ENCODE measurements around the gene SSTR5. TPM values are rescaled to one million over a fixed set of nuclear protein-coding genes. Genes with fewer than 3 reads are reported as not detected.

Gene SSTR5
- total RNA-seq, 2 experiments from 2014 or later = not detected

GRCh38 chr16:1045310-1045992 is 27.1 kb upstream of the SSTR5 start:
- ChIA-PET CTCF (no interaction called here), POLR2A (no interaction called here)
- Mint-ChIP-seq H3K27ac (no peak overlapping the region), H3K27me3 (no peaks in the 10 kb centered on the region), H3K4me3 (no peak overlapping the region), H3K4me1 (no peaks in the 10 kb centered on the region), H3K36me3 (ENCODE audit: low read depth) (no peaks in the 10 kb centered on the region), H3K9me3 (no peaks in the 10 kb centered on the region)
- no peak for DNase-seq

GRCh38 chr16:1045993-1046911 is 26.3 kb upstream of the SSTR5 start:
- Mint-ChIP-seq H3K36me3 (ENCODE audit: low read depth) (no peaks in the 10 kb centered on the region), H3K4me3 (no peak overlapping the region), H3K27ac (no peak overlapping the region), H3K9me3 (no peaks in the 10 kb centered on the region), H3K27me3 (no peaks in the 10 kb centered on the region), H3K4me1 (no peaks in the 10 kb centered on the region)
- CTCF ChIA-PET = no interaction called here
- POLR2A ChIA-PET = no interaction called here
- DNase-seq = no peak

DNA sequence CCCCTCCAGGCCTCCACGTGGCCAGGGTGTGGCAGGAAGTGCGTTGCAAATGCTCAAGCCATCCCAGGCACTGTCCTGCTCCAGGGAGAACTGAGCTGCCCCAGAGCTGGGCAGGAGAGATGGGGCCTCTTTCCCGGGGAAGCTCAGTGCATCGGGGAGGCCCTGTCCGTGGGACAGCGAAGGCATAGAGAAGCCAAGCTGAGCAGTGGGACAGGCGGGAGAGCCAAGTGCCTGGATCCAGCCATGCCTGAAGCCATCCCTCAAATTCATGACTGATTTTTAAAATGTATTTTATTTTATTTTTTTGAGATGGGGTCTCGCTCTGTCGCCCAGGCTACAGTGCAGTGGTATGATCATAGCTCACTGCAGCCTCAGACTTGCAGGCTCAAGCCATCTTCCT is 25.4 kb upstream of the SSTR5 start:
- Mint-ChIP-seq H3K4me3 (no peak overlapping the region), H3K27me3 (no peaks in the 10 kb centered on the region), H3K4me1 (no peaks in the 10 kb centered on the region), H3K27ac (no peak overlapping the region), H3K9me3 (no peaks in the 10 kb centered on the region), H3K36me3 (ENCODE audit: low read depth) (no peaks in the 10 kb centered on the region)
- ChIA-PET CTCF (no interaction called here), POLR2A (no interaction called here)
- no peak for DNase-seq

DNA sequence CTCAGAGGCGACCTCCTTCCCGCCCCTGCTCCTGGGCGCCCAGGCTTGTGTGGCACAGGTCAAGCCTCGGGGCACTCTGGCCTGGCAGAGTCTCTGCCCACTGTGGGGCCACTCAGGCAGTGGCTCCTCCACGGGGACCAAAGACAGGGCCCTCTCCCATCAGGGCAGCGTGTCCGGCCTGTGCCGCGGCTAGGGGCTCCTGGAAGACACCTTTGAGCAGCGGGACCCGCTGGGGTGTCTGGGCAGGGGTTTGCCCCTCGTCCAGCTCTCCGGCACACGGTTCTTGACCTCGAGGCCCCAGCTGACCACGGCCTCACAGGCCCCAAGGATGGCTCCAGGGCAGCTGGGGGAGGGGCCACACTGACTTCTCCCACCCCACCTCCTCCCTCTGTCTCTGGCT is 24.7 kb upstream of the SSTR5 start:
- Mint-ChIP-seq H3K27ac (no peak overlapping the region), H3K9me3 (no peaks in the 10 kb centered on the region), H3K4me3 (no peak overlapping the region), H3K27me3 (no peaks in the 10 kb centered on the region), H3K4me1 (no peaks in the 10 kb centered on the region), H3K36me3 (ENCODE audit: low read depth) (no peaks in the 10 kb centered on the region)
- DNase-seq = no peak
- CTCF ChIA-PET = no interaction called here
- POLR2A ChIA-PET = no interaction called here

- Mint-ChIP-seq H3K4me3 (no peak overlapping the region), H3K27ac (no peak overlapping the region)
- no peak for DNase-seq
Measured at GRCh38 chr16:1048442-1049112, 24.0 kb upstream of the SSTR5 start.

DNA sequence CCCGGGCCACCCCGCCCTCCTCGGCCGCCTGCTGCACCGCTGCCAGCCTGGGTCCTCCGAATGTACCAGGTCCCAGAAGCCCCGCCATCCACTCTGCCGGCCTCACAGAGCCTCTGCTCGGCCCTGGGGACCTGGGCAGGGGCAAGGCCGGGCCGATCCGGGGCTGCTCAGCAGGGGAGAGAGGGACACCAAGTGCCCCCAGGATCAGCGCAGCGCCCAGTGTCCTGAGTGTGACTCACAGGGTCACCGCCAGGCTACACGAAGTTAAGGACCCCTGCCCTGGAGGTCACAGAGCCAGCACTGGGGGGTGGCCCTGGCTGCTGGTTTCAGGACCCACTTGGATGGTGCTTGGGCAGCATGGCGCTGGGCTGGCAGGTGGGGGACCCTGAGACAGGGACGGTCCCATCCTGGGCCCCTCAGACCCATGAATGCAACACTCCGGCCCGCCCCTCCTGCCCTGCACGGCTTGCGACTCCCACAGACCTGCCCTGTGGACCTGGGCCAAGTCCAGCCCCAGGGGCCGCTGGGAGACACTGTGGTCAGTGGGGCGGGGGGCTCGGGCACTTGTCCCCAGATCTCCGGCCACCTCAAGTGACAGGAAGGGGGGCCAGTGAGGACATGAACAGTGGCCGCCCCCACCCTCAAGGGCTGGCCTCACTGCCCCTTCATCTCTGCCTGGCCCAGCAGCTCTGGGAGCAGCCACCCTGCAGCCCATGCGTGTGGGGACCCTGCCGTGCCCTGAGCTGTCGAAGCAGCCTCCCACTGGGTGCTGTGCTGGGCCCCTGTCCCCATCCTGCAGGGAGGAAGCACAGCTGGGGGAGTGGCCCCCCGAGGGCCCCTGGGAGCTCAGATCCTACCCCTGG is 23.2 kb upstream of the SSTR5 start:
- H3K4me1 Mint-ChIP-seq = no peaks in the 10 kb centered on the region
- H3K27ac Mint-ChIP-seq = no peak overlapping the region
- CTCF ChIA-PET = no interaction called here
- no peaks in the 10 kb centered on the region for H3K9me3 Mint-ChIP-seq
- no peak for DNase-seq
- POLR2A ChIA-PET = no interaction called here
- no peaks in the 10 kb centered on the region for H3K27me3 Mint-ChIP-seq
- H3K4me3 Mint-ChIP-seq = no peak overlapping the region
- H3K36me3 Mint-ChIP-seq (ENCODE audit: low read depth) = no peaks in the 10 kb centered on the region

More at GRCh38 chr16:1048442-1049112, 24.0 kb upstream of the SSTR5 start:
- POLR2A ChIA-PET = no interaction called here
- H3K9me3 Mint-ChIP-seq = no peaks in the 10 kb centered on the region
- H3K4me1 Mint-ChIP-seq = no peaks in the 10 kb centered on the region
- CTCF ChIA-PET = no interaction called here
- no peaks in the 10 kb centered on the region for H3K36me3 Mint-ChIP-seq (ENCODE audit: low read depth)
- no peaks in the 10 kb centered on the region for H3K27me3 Mint-ChIP-seq

DNA sequence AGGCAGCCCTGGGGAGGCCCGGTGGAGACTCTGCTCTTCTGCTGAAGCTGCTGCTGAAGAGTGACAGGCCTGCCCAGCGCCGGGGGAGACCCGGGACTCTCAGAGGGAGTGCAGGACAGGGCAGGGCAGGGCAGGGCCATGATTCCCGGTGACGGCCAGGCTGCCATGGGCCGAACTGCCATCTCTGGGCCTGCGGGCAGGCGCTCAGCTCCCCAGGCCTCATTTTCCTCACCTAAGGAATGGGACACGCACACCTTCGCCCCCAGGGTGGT is 22.6 kb upstream of the SSTR5 start:
- Mint-ChIP-seq H3K4me1 (no peaks in the 10 kb centered on the region), H3K36me3 (ENCODE audit: low read depth) (no peaks in the 10 kb centered on the region), H3K9me3 (no peaks in the 10 kb centered on the region), H3K27me3 (no peaks in the 10 kb centered on the region), H3K27ac (no peak overlapping the region), H3K4me3 (no peak overlapping the region)
- ChIA-PET POLR2A (no interaction called here), CTCF (no interaction called here)
- no peak for DNase-seq

GRCh38 chr16:1050516-1050915 is 22.0 kb upstream of the SSTR5 start:
- no peak overlapping the region for H3K4me3 Mint-ChIP-seq
- H3K9me3 Mint-ChIP-seq = no peaks in the 10 kb centered on the region
- no peaks in the 10 kb centered on the region for H3K36me3 Mint-ChIP-seq (ENCODE audit: low read depth)
- POLR2A ChIA-PET = no interaction called here
- H3K27ac Mint-ChIP-seq = no peak overlapping the region
- CTCF ChIA-PET = no interaction called here
- no peak for DNase-seq
- H3K4me1 Mint-ChIP-seq = no peaks in the 10 kb centered on the region
- no peaks in the 10 kb centered on the region for H3K27me3 Mint-ChIP-seq

- Mint-ChIP-seq H3K27ac (no peak overlapping the region), H3K4me3 (no peak overlapping the region), H3K9me3 (no peaks in the 10 kb centered on the region), H3K4me1 (no peaks in the 10 kb centered on the region), H3K36me3 (ENCODE audit: low read depth) (no peaks in the 10 kb centered on the region), H3K27me3 (no peaks in the 10 kb centered on the region)
- no peak for DNase-seq
- ChIA-PET POLR2A (no interaction called here), CTCF (no interaction called here)
Measured at GRCh38 chr16:1050921-1051320, 21.6 kb upstream of the SSTR5 start.

DNA sequence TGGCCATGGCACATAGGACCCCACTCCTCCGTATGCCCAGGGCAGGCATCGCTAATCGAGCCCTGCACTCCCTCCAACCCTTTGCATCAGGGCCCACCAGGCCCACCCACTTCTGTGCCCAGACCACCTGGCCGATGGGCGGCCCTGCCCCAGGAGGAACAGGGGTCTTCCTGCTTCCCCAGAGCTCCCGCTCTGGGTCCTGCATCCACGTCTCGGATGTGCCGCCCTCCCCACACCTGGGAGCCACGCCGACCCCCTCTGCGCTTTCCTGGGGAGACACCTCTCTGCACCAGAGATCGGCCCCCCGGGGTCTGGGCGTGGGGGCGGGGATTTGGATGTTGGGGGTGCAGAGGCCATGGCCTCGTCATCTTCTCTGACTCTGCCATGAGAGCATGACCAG is 21.1 kb upstream of the SSTR5 start:
- POLR2A ChIA-PET = no interaction called here
- H3K9me3 Mint-ChIP-seq = no peaks in the 10 kb centered on the region
- H3K36me3 Mint-ChIP-seq (ENCODE audit: low read depth) = no peaks in the 10 kb centered on the region
- CTCF ChIA-PET = no interaction called here
- H3K4me1 Mint-ChIP-seq = no peaks in the 10 kb centered on the region
- no peak overlapping the region for H3K27ac Mint-ChIP-seq
- no peaks in the 10 kb centered on the region for H3K27me3 Mint-ChIP-seq
- no peak overlapping the region for H3K4me3 Mint-ChIP-seq
- no peak for DNase-seq

DNA sequence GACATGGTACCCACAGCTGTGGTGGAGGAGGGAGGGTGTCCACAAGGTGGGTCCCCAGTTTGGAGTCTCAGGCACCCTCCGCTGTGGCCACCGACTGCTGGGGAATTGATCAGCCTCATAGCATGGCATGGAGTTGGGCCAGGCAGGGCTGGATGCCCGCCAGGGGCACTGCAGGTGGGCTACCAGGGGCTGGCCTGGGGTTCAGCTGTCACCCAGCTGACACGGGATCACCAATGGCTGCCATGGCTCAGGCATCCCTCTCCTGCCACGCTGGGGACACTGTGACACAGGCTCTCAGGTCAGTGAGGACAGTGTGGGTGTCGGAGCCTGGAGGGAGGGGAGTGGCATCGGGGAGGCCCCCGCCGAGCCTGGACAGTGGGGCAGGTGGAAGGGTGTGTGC is 19.8 kb upstream of the SSTR5 start:
- H3K27ac Mint-ChIP-seq = no peak overlapping the region
- H3K4me3 Mint-ChIP-seq = no peak overlapping the region
- CTCF ChIA-PET = no interaction called here

DNA sequence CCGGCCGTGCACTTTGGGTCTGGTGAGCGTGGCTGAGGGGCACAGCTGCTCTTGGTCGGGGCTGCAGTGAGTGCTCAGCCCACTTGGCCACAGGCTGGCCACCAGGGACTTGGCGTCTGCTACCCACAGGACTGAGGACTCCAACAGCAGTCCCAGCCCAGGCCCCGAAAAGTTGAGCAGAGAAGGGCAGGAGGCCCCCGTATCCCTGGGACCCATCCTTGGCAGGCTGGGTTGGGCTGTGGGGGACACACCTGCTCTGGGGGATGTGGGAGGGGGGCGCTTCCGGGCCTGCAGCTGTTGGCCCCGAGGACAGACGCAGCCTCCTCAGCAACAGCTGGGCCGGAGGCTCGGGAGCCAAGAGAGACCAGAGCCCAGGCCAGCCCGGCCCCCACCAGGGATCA is 19.4 kb upstream of the SSTR5 start:
- DNase-seq = no peak
- H3K27ac Mint-ChIP-seq = no peak overlapping the region
- no peak overlapping the region for H3K4me3 Mint-ChIP-seq
- H3K4me1 Mint-ChIP-seq = no peaks in the 10 kb centered on the region
- ChIA-PET POLR2A (no interaction called here), CTCF (no interaction called here)
- H3K27me3 Mint-ChIP-seq = no peaks in the 10 kb centered on the region
- no peaks in the 10 kb centered on the region for H3K9me3 Mint-ChIP-seq
- H3K36me3 Mint-ChIP-seq (ENCODE audit: low read depth) = no peaks in the 10 kb centered on the region

More for the DNA sequence above, 19.8 kb upstream of the SSTR5 start:
- Mint-ChIP-seq H3K9me3 (no peaks in the 10 kb centered on the region), H3K4me1 (no peaks in the 10 kb centered on the region), H3K27me3 (no peaks in the 10 kb centered on the region), H3K36me3 (ENCODE audit: low read depth) (no peaks in the 10 kb centered on the region)
- no peak for DNase-seq
- POLR2A ChIA-PET = no interaction called here

DNA sequence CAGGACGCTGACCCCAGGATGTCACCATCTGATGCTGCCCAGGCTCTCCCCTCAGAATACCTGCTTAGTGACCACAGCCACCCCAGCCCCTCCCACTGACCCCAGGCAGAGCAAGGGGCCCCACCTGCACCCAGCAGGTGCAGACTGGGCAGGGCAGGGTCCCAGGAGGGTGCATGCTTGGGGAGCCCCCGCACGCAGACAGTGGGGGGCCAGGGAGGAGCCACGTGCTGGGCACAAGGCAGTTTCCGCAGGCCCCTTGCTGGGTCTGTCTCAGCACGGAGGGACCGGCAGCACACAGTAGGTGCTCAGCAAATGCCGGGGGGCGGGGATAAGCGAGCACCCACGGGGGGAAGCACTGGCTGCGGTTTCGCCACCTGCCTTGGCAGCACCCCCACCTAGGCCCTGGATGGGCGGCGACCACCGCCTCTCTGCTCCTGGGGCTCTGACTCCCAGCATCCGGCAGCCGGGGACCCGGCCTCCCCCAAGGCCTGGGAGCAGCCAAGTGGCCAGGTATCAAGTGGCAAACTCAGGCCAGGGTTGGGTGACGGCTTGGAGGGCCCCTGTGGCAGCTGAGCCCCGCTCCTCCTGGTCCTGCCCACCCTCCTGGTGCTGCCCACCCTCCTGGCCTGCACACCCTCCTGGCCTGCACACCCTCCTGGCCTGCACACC is 18.7 kb upstream of the SSTR5 start:
- no peaks in the 10 kb centered on the region for H3K27me3 Mint-ChIP-seq
- no peak for DNase-seq
- no peak overlapping the region for H3K27ac Mint-ChIP-seq
- H3K4me1 Mint-ChIP-seq = no peaks in the 10 kb centered on the region
- CTCF ChIA-PET = no interaction called here
- H3K36me3 Mint-ChIP-seq (ENCODE audit: low read depth) = no peaks in the 10 kb centered on the region
- POLR2A ChIA-PET = no interaction called here
- no peaks in the 10 kb centered on the region for H3K9me3 Mint-ChIP-seq
- no peak overlapping the region for H3K4me3 Mint-ChIP-seq
